Neural progenitor cell (in vitro differentiated cells): ENCODE results near the gene KHNYN. TPM values are rescaled to one million over a fixed set of nuclear protein-coding genes. Genes with fewer than 3 reads are reported as not detected.
A peak's percentile ranks its signal among the peaks of the same experiment; 100 is the strongest.

Experiments used
- DNase-seq: peaks from one replicate; pipeline ENCODE4 v3.0.0-alpha.2; 2016; ENCODE audit warnings: low spot score
- H2AFZ ChIP-seq: fragments of 200-600 bp; sonication (generic); replicated peaks from 2 replicates; pipeline ENCODE4 v1.6.1; 2016; ENCODE audit warnings: antibody characterized with exemption
- H3F3A ChIP-seq: fragments of 200-600 bp; sonication (generic); 2 replicates; pipeline ENCODE4 v1.6.1; 2016; ENCODE audit warnings: antibody characterized with exemption, low read depth
- H3K27ac ChIP-seq: fragments of 200-600 bp; sonication (generic); 2 replicates; pipeline ENCODE4 v1.5.1; 2016; ENCODE audit warnings: mild to moderate bottlenecking
- H3K27me3 ChIP-seq: fragments of 200-600 bp; sonication (generic); 2 replicates; pipeline ENCODE4 v1.6.1; 2016; ENCODE audit warnings: mild to moderate bottlenecking, moderate library complexity
- H3K36me3 ChIP-seq: fragments of 200-600 bp; sonication (generic); 2 replicates; pipeline ENCODE4 v1.5.1; 2016
- H3K4me1 ChIP-seq: fragments of 200-600 bp; sonication (generic); 2 replicates; pipeline ENCODE4 v1.6.1; 2016; ENCODE audit warnings: mixed run types
- H3K4me2 ChIP-seq: fragments of 200-600 bp; sonication (generic); 2 replicates; pipeline ENCODE4 v1.6.1; 2016
- H3K4me3 ChIP-seq: fragments of 200-600 bp; sonication (generic); 2 replicates; pipeline ENCODE4 v1.5.1; 2016
- H3K79me2 ChIP-seq: fragments of 200-600 bp; sonication (generic); 2 replicates; pipeline ENCODE4 v1.6.1; 2016; ENCODE audit warnings: low read depth
- H3K9ac ChIP-seq: fragments of 200-600 bp; sonication (generic); 2 replicates; pipeline ENCODE4 v1.6.1; 2016
- H3K9me3 ChIP-seq: fragments of 200-600 bp; sonication (generic); 2 replicates; pipeline ENCODE4 v1.5.1; 2016; ENCODE audit warnings: low read depth
- H4K20me1 ChIP-seq: fragments of 200-600 bp; sonication (generic); 2 replicates; pipeline ENCODE4 v1.6.1; 2016; ENCODE audit warnings: low read depth
- H3K27ac Mint-ChIP-seq: 3 replicates; pipeline ENCODE4 v1.8.0; 2021; ENCODE audit warnings: mixed read lengths
- H3K27me3 Mint-ChIP-seq: 2 replicates; pipeline ENCODE4 v1.8.0; 2022; ENCODE audit warnings: low read depth, mild to moderate bottlenecking, inconsistent platforms, moderate library complexity, mixed read lengths; ENCODE audit not compliant: insufficient read depth
- H3K36me3 Mint-ChIP-seq: 3 replicates; pipeline ENCODE4 v1.8.0; 2021; ENCODE audit warnings: mixed read lengths
- H3K4me1 Mint-ChIP-seq: 3 replicates; pipeline ENCODE4 v1.8.0; 2021; ENCODE audit warnings: mixed read lengths
- H3K4me3 Mint-ChIP-seq: 3 replicates; pipeline ENCODE4 v1.8.0; 2021; ENCODE audit warnings: mild to moderate bottlenecking, moderate library complexity, mixed read lengths
- H3K9me3 Mint-ChIP-seq: 3 replicates; pipeline ENCODE4 v1.8.0; 2020; ENCODE audit warnings: mixed read lengths
- EZH2 ChIP-seq: fragments of 200-600 bp; sonication (generic); IDR thresholded peaks from 2 replicates; pipeline ENCODE4 v1.6.1; 2017; ENCODE audit warnings: antibody characterized with exemption, mild to moderate bottlenecking, moderate library complexity
- EZH2phosphoT487 ChIP-seq: fragments of 200-600 bp; sonication (generic); IDR thresholded peaks from 2 replicates; pipeline ENCODE4 v1.6.1; 2017; ENCODE audit warnings: antibody characterized with exemption
- total RNA-seq: library from RNA; depleted of rRNA; stranded (reverse); fragments of >200 nt; gene quantifications from 2 replicates; pipeline ENCODE4 v1.2.3, GENCODE V29; 2015; ENCODE audit warnings: low replicate concordance
- TF ChIP-seq, protein P1 (sequence below): fragments of 200-600 bp; sonication (generic); IDR thresholded peaks from 2 replicates; pipeline ENCODE4 v1.5.1; 2017; ENCODE audit warnings: antibody characterized with exemption, mild to moderate bottlenecking

Gene KHNYN
- total RNA-seq, 1 donor from 2014 or later, result 20.4 TPM

DNA sequence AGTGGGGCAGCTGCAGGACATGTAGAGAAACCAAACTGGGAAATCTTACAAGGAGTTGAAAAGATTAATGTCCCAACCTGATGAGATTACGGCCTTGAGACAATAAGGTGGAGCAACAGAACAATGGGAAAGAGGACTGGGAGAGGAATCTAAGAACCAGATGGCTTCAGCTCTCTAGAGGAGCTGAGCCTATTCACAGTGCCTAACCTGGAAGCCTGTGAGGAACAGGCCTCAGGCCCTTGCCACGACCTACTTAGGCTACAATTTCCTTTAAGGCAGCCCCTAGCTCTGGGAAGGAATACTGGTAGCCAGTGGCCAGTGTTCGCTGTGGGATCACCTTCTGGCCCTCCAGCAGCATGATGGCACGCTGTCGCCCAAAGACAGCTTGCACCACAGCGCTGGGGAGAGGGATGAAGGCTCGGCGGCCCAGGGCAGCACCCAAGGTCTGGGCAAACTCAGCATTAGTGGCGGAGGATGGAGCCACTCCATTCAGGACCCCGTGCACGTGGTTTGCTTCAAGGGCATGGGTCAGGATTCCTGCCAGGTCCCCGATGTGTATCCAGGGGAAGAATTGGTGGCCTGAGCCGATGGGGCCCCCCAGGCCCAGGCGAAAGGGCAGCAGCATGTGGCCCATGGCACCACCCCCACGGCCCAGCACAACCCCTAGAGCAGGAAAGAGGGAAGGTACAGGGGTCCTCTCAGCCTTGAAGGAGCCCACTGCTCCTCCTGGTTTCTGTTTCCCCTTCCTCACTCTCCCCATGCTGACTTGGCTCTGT is 10.3 kb downstream of the KHNYN start:
- Histone ChIP-seq H3K9ac (no peak overlapping the region), H3K79me2 (peaks cover 21% of the 10 kb centered on the region), H2AFZ (no peak overlapping the region), H3F3A (peaks cover 27% of the 10 kb centered on the region), H4K20me1 (peaks cover 18% of the 10 kb centered on the region), H3K9me3 (no peaks in the 10 kb centered on the region), H3K4me3 (no peak overlapping the region), H3K4me1 (peaks cover 9% of the 10 kb centered on the region), H3K27me3 (no peaks in the 10 kb centered on the region), H3K4me2 (no peak overlapping the region), H3K36me3 (no peaks in the 10 kb centered on the region), H3K27ac (no peak overlapping the region)
- DNase-seq, result no peak
- no peak for TF ChIP-seq EZH2phosphoT487
- no peak for TF ChIP-seq EZH2
- TF ChIP-seq, protein P1, sequence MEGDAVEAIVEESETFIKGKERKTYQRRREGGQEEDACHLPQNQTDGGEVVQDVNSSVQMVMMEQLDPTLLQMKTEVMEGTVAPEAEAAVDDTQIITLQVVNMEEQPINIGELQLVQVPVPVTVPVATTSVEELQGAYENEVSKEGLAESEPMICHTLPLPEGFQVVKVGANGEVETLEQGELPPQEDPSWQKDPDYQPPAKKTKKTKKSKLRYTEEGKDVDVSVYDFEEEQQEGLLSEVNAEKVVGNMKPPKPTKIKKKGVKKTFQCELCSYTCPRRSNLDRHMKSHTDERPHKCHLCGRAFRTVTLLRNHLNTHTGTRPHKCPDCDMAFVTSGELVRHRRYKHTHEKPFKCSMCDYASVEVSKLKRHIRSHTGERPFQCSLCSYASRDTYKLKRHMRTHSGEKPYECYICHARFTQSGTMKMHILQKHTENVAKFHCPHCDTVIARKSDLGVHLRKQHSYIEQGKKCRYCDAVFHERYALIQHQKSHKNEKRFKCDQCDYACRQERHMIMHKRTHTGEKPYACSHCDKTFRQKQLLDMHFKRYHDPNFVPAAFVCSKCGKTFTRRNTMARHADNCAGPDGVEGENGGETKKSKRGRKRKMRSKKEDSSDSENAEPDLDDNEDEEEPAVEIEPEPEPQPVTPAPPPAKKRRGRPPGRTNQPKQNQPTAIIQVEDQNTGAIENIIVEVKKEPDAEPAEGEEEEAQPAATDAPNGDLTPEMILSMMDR, result no peak
- no peaks in the 10 kb centered on the region for H3K9me3 Mint-ChIP-seq
- peaks cover 11% of the 10 kb centered on the region for H3K27me3 Mint-ChIP-seq
- no peak overlapping the region for H3K4me3 Mint-ChIP-seq
- peaks cover 15% of the 10 kb centered on the region for H3K4me1 Mint-ChIP-seq
- H3K27ac Mint-ChIP-seq, result no peak overlapping the region
- peaks cover 16% of the 10 kb centered on the region for H3K36me3 Mint-ChIP-seq

DNA sequence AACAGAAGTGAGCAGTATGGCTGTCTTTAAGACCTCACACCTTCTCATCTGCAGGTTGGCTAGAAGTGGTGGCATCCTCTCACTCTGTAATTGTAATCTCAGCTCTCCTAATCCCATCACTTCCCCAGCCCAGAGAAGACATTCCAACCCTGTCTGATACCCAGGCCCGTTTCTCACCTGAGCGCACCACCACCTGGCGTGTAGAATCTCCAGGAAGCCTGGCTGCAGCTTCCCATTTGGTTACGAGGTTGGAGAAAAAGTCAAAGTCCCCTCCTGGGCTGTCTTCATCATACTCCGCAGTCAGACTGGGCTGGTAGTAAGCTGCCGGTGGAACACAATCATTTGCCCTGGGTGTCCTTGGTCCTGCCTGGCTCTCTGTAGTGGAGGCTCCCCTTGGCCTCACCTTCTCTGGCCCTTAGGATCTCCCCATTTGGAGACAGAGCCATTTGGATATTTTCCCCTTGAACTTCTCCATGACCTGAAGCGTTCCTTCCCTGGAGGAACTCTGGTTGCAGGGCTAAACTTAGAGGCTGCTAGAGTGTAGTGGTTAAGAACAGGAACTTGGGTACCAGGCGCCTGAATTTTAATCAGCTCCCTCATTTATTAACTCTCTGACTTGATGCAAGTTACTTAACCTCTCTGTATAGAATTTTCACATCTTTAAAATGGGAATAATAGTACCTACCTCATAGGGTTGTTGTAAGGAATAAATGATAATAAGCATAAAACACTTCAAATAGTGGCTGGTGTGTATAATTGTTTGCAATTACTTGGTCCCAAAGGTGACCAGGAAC is 11.0 kb downstream of the KHNYN start:
- Histone ChIP-seq H3K79me2 (peaks cover 21% of the 10 kb centered on the region), H2AFZ (no peak overlapping the region), H3F3A (peaks cover 26% of the 10 kb centered on the region), H3K4me1 (peaks cover 9% of the 10 kb centered on the region), H3K27me3 (no peaks in the 10 kb centered on the region), H3K27ac (no peak overlapping the region), H3K9ac (no peak overlapping the region), H3K36me3 (no peaks in the 10 kb centered on the region), H3K9me3 (no peaks in the 10 kb centered on the region), H3K4me2 (peak overlapping the region; percentile 88), H3K4me3 (no peak overlapping the region), H4K20me1 (peaks cover 18% of the 10 kb centered on the region)
- H3K27ac Mint-ChIP-seq, result no peak overlapping the region
- TF ChIP-seq, protein P1, result no peak
- no peak for TF ChIP-seq EZH2phosphoT487
- no peak for TF ChIP-seq EZH2
- peaks cover 15% of the 10 kb centered on the region for H3K4me1 Mint-ChIP-seq
- no peaks in the 10 kb centered on the region for H3K9me3 Mint-ChIP-seq
- no peak for DNase-seq
- H3K36me3 Mint-ChIP-seq, result peaks cover 16% of the 10 kb centered on the region
- H3K27me3 Mint-ChIP-seq, result peaks cover 11% of the 10 kb centered on the region
- H3K4me3 Mint-ChIP-seq, result peak overlapping the region; percentile 91

- Histone ChIP-seq H3K27ac (no peak overlapping the region), H3K27me3 (no peaks in the 10 kb centered on the region), H3K4me2 (peak overlapping the region; percentile 88), H3K4me3 (peak overlapping the region; percentile 75), H3K9ac (no peak overlapping the region), H3K79me2 (peaks cover 21% of the 10 kb centered on the region), H3K9me3 (no peaks in the 10 kb centered on the region), H2AFZ (no peak overlapping the region), H3K36me3 (no peaks in the 10 kb centered on the region), H4K20me1 (peaks cover 14% of the 10 kb centered on the region), H3F3A (peaks cover 22% of the 10 kb centered on the region), H3K4me1 (peaks cover 9% of the 10 kb centered on the region)
- Mint-ChIP-seq H3K4me3 (peak overlapping the region; percentile 91), H3K4me1 (peaks cover 15% of the 10 kb centered on the region), H3K27ac (peak overlapping the region; percentile 83), H3K36me3 (peaks cover 16% of the 10 kb centered on the region), H3K9me3 (no peaks in the 10 kb centered on the region), H3K27me3 (peaks cover 11% of the 10 kb centered on the region)
- TF ChIP-seq, protein P1, result no peak
- TF ChIP-seq EZH2 (no peak), EZH2phosphoT487 (no peak)
- DNase-seq, result no peak
Measured at GRCh38 chr14:24441485-24441884, 11.7 kb downstream of the KHNYN start.
